ENCODE measurements around the gene ZMYND8.
"Not testable (repeated sequence)": the region's sequence is repeated elsewhere in the genome, so short reads cannot be mapped to it uniquely, and the experiment has no call there.

The ZMYND8 gene

GRCh38 chr20:47284373-47284772 is 72.1 kb downstream of the ZMYND8 start:
- DNase-seq, result no peak

- DNase-seq, result no peak
Measured at GRCh38 chr20:47283411-47283810, 73.1 kb downstream of the ZMYND8 start.

- no peak for DNase-seq
Measured at GRCh38 chr20:47282864-47283263, 73.6 kb downstream of the ZMYND8 start.

GRCh38 chr20:47281376-47281775 is 75.1 kb downstream of the ZMYND8 start:
- peak; percentile 19 for DNase-seq

- no peak for DNase-seq
Measured at GRCh38 chr20:47280668-47281067, 75.8 kb downstream of the ZMYND8 start.

- DNase-seq, result no peak
Measured at GRCh38 chr20:47280228-47280627, 76.3 kb downstream of the ZMYND8 start.

GRCh38 chr20:47278907-47279348 is 77.6 kb downstream of the ZMYND8 start:
- DNase-seq, result no peak

- DNase-seq, result not testable (repeated sequence)
Measured at GRCh38 chr20:47277535-47277872, 79.0 kb downstream of the ZMYND8 start.

- DNase-seq, result no peak
Measured at GRCh38 chr20:47276851-47277534, 79.5 kb downstream of the ZMYND8 start.

GRCh38 chr20:47276251-47276650 is 80.2 kb downstream of the ZMYND8 start:
- DNase-seq, result no peak

GRCh38 chr20:47275548-47275947 is 81.0 kb downstream of the ZMYND8 start:
- DNase-seq, result no peak

- no peak for DNase-seq
Measured at GRCh38 chr20:47274401-47275108, 81.9 kb downstream of the ZMYND8 start.

GRCh38 chr20:47273591-47274235 is 82.8 kb downstream of the ZMYND8 start:
- no peak for DNase-seq

- DNase-seq, result peak; percentile 70
Measured at GRCh38 chr20:47272893-47273590, 83.5 kb downstream of the ZMYND8 start.

GRCh38 chr20:47271046-47271615 is 85.4 kb downstream of the ZMYND8 start:
- DNase-seq, result no peak

GRCh38 chr20:47269309-47270165 is 87.0 kb downstream of the ZMYND8 start:
- no peak for DNase-seq

- no peak for DNase-seq
Measured at GRCh38 chr20:47267621-47268020, 88.9 kb downstream of the ZMYND8 start.

- DNase-seq, result no peak
Measured at GRCh38 chr20:47266847-47267515, 89.5 kb downstream of the ZMYND8 start.

GRCh38 chr20:47265984-47266383 is 90.5 kb downstream of the ZMYND8 start:
- DNase-seq, result no peak

GRCh38 chr20:47265214-47265613 is 91.3 kb downstream of the ZMYND8 start:
- DNase-seq, result no peak

GRCh38 chr20:47264137-47264769 is 92.2 kb downstream of the ZMYND8 start:
- DNase-seq, result not testable (repeated sequence)
